HG03175 (cell line): Measurements from ENCODE around the gene RGS14.

Experiments used
- ATAC-seq: cut with Tn5 transposase; IDR thresholded peaks from one replicate; pipeline ENCODE4 v1.9.1; 2021; ENCODE audit warnings: mild to moderate bottlenecking, moderate library complexity; ENCODE audit not compliant: unreplicated experiment

RGS14 gene, protein sequence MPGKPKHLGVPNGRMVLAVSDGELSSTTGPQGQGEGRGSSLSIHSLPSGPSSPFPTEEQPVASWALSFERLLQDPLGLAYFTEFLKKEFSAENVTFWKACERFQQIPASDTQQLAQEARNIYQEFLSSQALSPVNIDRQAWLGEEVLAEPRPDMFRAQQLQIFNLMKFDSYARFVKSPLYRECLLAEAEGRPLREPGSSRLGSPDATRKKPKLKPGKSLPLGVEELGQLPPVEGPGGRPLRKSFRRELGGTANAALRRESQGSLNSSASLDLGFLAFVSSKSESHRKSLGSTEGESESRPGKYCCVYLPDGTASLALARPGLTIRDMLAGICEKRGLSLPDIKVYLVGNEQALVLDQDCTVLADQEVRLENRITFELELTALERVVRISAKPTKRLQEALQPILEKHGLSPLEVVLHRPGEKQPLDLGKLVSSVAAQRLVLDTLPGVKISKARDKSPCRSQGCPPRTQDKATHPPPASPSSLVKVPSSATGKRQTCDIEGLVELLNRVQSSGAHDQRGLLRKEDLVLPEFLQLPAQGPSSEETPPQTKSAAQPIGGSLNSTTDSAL

DNA sequence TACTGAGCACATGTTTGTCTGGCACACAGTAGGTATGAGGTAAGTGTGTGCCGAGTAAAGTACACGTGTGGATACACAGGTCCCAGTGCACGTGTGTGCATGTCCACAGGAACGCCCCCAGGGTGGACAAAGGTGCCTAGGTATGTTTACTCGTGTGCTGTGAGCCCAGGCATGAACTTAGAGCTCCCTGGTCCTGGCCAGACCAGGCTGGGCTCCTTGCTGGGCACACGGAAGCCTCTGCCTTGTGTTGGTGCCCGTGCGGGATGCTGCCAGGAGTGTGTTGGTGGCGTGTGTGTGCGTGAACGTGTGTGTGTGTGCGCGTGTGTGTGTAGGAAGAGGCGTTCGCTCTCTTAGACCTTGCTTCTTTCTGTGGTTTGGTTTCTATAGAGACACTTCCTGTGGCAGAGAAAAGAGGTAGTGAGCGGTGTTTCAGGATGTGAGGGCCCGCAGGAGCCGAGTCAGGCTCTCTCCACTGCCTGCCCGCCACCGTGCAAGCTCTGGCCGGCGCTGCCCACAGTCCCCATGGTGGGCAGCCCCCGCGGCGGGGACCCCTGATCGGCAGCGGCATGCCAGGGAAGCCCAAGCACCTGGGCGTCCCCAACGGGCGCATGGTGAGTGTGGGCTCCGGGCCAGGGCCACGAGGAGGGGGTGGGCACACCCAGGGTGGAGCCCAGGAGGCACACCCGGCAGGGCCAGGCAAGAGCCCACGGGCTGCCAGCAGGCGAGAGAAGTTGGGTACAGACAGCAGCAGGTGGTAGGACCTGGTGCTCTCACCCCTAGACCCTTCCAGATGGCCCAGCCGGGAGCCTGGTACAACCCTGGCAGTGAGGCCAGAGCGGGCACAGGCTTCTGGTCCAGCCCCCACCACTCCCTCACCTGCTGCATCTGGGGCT, at the start of gene RGS14:
Gene RGS14, plus strand, starts transcription at position 466 of the 893 bp plus-strand sequence. Its CDS starts 101 bp downstream, at position 567.
- ATAC-seq: peak; percentile 96

DNA sequence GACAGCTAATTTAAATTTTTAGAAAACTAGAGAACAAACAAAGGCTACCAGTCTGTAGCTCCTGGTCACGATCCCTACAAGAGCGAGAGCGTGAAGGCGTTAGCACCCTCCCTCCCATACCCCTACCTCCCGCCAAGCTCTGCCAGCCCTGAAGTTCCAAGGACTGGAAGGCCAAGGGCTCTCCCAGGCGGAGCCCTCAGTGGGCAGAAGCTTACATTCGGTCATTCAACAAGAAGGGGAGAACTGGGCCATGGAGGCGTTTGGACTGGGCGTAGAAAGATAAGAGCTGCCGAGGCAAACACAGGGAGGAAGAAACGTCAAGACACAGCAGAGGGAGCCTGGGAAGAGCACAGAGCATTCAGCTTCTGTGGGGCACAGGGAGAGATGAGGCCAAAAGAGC, 49.0 kb upstream of the RGS14 start:
- ATAC-seq: no peak

DNA sequence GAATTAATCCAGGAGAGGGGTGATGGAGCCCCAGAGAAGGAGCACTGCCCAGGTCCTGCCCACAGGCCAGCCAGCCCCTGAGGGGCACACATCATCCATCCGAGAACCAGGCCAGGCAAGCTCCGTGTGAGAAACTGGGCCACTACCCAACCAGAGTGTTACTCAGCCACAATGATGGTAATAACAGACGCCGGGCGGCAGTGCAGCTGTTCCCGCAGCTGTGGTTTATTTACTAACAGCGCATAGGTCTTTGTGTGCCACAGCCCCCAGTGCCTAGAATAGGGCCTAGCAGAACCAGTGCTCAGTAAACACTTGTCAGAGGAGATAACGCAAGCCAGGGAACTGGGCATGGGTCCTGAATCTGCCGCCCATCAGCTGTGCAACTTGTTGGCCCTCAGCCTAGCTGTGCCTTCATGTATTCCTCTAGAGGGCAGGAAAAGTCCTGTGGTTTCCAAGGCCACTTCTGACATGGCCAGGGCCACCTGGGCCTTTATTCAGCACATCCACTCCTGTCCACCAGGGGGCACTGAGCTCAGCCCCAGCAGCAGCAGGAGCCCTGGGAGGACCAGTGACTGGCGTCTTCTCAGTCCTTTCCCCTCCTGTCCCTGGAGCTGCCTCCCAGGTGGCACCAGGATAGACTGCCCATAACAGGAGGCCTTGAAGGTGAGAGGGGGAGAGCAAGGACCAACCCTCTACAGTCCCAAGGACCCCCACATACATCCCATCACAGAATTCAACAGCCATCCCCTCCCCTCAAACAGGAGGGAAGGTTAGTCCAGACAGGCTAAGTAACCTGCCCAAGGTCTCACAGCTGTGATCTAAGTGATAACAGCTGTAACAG, 48.2 kb upstream of the RGS14 start:
- ATAC-seq: no peak

DNA sequence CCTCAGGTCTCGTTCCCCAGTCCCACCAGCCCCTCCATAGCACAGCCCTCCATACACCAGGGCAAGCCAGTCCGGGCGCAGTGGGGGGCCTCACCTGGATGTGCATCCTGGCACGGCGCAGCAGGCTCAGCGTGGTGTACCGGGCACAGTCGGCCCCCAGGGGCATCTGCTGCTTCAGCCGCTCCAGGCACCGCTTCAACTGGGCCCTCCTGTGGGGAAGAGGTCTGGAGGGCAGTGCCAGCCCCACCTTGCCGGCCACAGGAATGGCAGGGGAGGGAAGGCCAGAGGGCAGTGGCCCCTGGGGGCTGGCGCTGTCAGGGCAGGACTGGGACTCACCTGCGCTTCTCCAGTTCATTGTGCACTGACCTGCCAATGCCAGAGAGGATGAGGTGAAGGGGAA, 47.4 kb upstream of the RGS14 start:
- no peak for ATAC-seq

DNA sequence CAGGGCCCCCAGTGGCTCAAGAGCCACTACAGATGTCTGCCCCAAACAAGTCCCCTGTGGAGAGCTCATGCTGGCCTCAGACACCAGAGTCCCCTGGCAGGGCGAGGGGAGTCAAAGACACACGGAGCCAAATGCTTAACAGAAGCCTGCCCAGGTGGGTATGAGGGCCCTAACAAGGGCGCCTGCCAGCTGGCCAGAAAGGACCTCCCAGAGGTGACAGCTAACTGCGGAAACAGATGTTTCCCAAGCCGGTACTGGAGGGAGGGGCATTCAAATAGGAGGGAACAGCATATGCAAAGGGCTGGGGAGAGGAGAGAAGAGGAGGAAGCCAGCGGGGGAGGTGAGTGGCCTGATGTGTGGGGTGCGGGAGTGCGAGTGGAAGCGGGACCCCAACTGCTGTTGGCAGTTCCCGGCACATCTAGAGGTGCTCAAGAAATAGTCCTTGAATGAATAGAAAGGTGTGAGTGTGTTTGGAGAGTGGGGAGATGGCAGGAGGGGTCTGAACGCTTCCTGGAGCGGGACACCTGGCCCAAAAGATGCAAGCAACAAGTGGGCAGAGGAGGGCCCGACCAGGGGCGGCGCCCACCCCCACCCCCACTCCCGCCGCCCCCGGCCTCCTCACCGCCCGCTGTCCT, 46.9 kb upstream of the RGS14 start:
- ATAC-seq: no peak

DNA sequence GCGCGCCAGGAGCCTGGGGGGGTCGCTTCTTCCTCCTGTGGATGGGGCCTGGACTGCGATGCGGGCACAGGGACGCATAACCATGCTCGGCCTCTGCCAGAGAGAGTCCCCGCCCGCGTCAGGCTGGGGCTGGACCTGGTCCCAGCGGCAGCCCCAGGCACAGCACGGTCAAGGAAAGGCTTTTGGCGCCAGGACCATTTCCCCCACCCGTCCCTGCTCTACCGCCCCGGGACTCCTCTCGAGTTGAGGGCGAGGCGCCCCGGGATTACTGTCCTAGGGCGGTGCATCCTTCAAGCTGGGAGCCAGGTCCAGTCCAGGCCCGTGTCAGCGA, 46.4 kb upstream of the RGS14 start:
- ATAC-seq: peak; percentile 4

DNA sequence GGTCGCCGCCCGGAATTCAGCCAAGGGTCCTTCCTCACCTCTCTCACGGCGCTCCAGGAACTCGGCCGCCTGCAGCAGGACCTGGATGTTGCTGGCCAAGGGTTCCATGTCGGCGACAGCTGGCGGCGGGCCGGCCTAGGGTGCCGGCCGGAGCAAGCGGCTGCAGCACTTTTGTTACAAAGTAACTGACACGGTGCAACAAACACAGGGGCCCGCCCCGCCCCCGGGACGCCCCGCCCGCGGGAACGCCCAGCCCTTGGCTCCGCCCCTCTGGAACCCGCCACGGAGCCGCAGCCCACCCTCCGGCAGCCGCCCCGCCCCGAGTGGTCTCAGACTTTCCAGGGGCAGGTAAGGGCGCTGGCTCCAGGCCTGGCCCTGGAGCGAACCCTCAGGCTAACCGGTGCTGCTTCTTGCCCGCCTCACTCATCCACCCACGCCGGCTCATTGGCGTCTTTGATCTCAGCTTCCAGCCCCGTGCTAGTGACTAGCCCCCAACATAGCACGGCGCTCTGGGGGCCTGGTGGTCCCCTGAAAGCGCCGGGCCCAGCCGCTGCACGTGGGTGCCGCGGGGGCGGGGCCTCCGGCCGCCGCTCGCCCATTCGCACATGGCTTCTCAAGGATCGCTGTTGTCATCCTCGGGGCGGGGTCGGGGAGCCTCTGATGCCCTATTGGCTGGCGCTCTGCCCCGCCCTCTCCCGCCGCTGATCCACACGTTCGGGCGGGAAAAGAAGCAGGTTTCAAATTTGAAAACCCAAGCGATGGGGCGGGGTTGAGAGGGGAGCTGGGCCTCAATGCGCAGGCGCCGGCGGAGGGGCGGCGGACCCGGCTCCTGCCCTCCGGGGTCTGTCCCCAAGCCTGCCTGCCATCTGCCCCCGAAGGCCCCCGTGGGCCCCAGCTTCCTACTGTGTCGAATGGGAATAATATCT, 45.7 kb upstream of the RGS14 start, which contains the start of gene MXD3:
Gene MXD3, minus strand, starts transcription at position 176 of the 926 bp plus-strand sequence. Its CDS starts 68 bp downstream, at position 108.
- ATAC-seq: peak; percentile 82

DNA sequence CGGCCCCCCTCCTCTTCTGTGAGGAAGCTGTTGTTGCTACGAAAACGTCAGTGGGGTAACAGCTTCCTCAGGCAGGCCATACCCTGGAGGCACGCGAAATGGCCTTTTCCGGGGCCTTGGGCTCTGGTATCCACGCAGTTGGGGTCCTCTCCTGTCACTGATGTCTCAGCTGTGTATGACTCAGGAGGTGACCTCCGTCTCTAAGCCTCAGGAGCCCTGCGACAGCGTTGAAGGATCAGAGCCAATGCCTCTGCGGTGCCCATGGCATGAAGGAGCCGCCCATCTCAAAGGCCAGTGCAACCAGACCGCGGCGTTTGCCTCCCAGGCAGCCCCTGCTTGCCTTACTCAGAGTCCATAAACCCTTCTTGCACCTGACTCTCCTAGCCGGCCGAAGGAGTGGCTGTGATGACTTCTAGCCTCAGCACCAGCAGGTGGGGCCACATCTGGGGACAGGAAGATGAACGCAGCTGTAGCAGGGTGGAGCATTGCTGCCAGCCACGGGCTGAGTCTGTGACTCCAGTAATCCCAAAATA, 45.0 kb upstream of the RGS14 start:
- ATAC-seq: peak; percentile 20

DNA sequence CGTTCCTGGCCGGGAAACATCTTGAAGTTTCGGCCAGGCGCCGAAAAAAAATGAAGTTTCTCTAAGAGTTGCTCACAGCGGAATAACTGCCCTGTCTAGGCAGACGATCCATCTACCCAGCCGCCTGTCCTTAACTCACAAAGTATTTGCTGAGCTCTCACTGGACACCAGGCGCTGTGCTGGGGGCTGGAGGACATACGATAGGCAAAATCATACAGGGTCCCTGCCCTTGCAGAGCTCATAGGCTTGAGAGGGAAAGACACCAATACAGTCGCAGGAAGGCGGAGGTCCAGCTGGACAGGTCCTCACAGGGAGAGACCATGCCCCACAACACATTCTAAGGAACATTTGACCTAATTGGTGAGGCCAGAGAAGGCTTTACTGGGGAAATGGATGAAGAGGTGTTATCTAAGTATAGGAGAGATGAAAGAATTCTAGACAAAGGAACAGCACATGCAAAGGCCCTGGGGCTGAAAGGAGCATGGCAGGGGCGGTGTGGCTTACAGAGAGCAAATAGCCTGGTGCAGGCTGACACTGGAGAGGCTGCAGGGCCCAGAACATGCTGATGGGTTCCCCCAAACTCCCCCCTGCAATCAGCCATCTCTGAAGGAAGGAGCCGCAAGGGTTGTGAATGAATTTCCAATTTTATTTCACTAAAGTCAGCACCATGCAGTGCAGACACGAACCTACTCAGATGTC, 44.0 kb upstream of the RGS14 start:
- ATAC-seq: no peak

DNA sequence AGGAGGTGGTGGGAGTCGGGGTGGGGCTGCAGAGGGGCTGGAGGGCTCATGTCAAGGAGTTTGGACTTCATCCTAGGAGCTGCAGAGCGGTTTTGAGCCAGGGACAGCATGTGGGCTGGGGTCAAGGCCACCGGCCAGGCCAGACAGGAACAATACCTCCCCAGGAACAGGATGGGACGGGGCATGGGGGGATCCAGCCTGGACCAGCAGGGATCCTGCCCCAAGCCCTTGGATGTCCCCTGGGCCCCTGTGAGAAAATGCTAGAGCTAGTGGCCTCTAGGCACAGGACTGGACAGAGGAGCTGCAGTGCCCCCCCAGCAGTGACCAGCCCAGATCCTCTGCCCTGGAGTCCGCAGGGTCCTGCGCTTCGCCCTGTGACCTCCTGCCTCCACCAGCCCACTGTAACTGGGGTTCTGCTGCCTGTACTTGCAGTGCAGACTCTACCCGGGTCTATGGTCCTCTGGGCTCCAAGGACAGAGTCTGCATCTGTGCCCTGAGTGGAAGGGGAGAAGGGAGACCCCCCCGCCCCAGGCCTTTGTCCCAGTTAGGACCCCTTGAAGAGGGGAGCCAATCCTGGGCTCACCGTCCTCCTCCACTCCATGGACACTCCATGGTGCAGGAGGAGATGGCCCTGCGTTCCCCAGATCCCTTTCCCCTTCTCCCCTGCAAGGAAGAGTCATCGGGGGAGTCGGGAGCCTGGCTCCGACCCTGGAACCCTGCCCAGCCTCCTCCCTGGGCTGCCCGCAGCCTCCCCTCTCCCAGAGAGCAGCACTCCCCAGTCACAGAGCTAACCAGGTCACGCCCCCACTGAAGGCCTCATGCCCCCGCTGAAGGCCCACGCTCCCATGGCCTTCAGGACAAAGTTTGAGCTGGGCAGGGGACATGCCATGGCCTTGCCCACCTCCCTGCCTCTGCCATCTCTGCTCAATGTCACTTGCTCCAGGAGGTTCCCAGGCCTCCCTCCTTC, 43.1 kb upstream of the RGS14 start:
- no peak for ATAC-seq

DNA sequence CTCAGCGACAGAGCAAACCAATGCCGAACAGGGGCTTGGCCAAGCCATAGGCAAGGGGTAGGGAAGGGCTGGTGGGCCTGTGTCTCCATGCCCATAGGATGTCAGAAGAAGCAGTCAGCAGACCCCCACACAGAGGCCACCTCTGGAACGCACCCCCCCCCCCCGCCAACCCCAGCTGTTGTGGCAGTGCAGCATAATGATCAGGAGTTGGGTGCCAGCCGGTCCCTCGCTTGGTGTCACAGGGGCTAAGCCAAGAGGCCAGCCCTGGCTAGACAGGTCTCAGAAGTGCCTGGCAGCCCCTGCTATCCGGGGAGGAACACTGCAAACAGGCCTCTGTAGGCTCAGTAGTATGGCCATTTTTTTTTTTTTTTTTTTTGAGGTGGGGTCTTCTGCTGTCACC, 42.3 kb upstream of the RGS14 start:
- no peak for ATAC-seq

DNA sequence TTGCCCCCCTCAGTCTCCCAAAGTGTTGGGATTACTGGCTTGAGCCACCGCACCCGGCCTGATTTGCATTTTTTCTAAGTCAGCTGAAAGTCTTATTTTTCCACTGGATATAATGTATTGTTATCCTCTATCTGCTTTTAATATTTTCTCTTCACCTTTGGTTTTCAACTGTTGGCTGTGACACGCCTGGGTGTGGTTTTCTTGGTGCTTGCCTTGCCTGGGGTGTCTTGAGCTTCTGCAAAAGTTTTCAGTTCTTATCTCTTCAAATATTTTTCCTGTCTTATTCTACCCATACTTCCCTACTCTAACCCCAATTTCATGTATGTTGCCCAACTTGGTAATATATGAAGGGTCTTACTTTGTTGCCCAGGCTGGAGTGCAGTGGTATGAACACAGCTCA, 41.7 kb upstream of the RGS14 start:
- ATAC-seq: no peak

DNA sequence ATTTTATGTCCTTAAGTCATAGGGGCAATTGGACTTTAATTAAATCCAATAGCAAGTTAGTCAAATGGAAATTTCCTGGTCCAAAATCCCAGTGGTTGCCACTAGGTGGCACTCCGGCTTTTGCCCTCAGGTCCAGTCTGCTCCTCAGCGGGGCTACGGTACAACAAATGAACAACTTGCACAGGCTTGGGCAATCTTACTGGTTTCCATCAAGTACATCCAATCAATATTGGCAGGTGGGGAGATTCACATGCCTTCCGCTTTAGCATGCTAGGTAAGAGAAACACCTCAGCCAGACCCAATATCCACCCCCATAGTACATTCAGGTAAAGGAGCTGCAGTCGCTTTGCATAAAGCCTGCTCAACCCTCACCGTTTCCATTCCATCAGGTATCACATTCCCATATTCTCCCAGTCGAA, 39.8 kb upstream of the RGS14 start:
- no peak for ATAC-seq

DNA sequence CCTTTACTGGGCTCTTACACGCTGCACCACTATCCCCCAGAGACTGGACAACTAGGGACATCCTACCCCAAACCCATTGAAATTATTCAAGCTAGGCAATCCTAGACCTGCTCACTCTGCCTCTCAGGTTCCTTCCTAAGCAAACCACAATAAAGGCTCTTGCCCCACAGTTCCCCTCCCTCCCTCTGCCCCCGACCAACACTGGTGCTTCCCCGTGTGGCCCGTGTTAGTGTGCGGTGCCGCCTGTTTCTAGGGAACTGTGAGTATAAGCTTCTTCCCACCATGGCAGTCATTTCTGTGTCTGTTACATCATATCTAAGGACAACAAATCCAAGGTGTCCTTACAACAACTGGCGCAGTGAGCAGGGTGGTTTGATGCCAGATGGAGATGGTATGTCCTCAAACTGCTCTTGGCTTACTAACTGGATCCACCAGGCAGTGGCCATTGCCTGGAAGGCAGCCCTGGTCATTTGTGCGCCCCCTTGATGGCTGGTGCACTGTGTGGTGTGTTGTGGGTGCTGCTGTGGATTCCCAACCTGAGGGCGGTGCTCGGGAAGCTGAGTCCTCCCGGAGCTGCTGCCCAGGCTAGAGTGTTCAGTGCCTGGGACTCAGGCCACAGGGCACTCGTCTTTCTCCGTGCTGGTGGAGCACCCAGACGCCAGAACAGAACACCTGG, 37.7 kb upstream of the RGS14 start:
- no peak for ATAC-seq

DNA sequence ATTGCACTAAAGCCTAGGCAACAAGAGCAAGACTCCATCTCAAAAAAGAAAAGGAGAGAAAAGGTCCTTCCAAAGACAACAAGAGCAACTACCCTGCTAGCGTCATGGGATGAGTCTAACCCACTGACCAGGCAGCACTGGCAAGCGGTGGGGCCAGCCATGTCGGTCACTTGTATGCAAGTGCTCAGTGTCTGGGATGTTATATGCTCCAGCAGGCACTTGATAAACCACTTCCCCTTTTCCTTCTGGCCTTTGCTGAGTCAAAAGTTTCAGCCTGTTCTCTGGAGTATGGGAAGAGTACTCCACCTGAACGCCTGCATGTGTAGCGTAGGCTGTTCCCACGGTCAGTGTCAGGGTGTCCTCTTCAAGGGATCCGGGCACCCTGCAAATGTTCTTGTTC, 36.8 kb upstream of the RGS14 start:
- ATAC-seq: no peak

DNA sequence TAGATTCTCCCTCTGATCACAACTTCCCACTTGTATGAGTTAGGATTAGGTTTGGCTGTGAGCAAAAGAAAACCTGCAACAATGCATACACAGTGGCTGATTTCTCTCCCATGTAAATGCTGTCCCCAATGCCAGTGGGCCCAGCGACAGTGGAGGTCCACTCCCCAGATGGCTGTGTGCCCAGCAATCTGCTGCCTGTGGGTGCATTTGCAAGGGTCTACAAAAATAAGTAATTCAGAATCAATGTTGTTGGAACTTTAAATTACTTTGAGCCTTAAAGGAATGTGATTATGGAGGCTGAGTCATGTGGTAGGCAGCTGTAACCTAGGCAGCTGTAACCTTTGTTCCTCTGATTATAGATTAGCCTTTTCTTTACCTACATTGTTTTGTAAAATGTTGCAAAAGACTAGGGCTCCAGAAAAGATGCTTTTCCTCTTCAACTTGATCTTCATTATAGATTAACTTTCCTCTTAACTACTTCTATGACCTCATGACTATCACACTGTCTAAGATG, 31.8 kb upstream of the RGS14 start:
- ATAC-seq: no peak
